ENCODE results near the gene GLIS1.
A peak's percentile ranks its signal among the peaks of the same experiment; 100 is the strongest.

Gene GLIS1

GRCh38 chr1:53478502-53478818, 260.5 kb downstream of the GLIS1 start:
- Histone ChIP-seq H3K9me3 (ENCODE audit: control insufficient read depth in 5 of 5, low read length in 5 of 5) (no peaks in the 10 kb centered on the region), H3K4me1 (ENCODE audit: control insufficient read depth in 5 of 5, insufficient read depth in 5 of 5, low read length in 5 of 5) (no peaks in the 10 kb centered on the region), H3K27me3 (ENCODE audit: control insufficient read depth in 5 of 5, insufficient read depth in 4 of 5, low read length in 5 of 5) (peaks cover 0 to 25% (median 9%) of the 10 kb centered on the region in 5 donors), H3K4me3 (ENCODE audit: low read depth in 1 of 5, low read length in 5 of 5) (no peak overlapping the region), H3K27ac (ENCODE audit: low read depth, low read length) (no peak overlapping the region), H3K36me3 (ENCODE audit: control insufficient read depth in 5 of 5, insufficient read depth in 5 of 5, low read length in 5 of 5) (no peaks in the 10 kb centered on the region), H3K9ac (ENCODE audit: low read length in 5 of 5) (no peak overlapping the region)

- Histone ChIP-seq H3K27ac (ENCODE audit: low read depth, low read length) (no peak overlapping the region), H3K4me3 (ENCODE audit: low read depth in 1 of 5, low read length in 5 of 5) (no peak overlapping the region), H3K4me1 (ENCODE audit: control insufficient read depth in 5 of 5, insufficient read depth in 5 of 5, low read length in 5 of 5) (no peaks in the 10 kb centered on the region), H3K9ac (ENCODE audit: low read length in 5 of 5) (no peak overlapping the region), H3K9me3 (ENCODE audit: control insufficient read depth in 5 of 5, low read length in 5 of 5) (no peaks in the 10 kb centered on the region), H3K36me3 (ENCODE audit: control insufficient read depth in 5 of 5, insufficient read depth in 5 of 5, low read length in 5 of 5) (no peaks in the 10 kb centered on the region), H3K27me3 (ENCODE audit: control insufficient read depth in 5 of 5, insufficient read depth in 4 of 5, low read length in 5 of 5) (peaks cover 0 to 24% (median 9%) of the 10 kb centered on the region in 5 donors)
Observed at GRCh38 chr1:53477651-53478501, 261.1 kb downstream of the GLIS1 start.

GRCh38 chr1:53476579-53476978, 262.4 kb downstream of the GLIS1 start:
- Histone ChIP-seq H3K27me3 (ENCODE audit: control insufficient read depth in 5 of 5, insufficient read depth in 4 of 5, low read length in 5 of 5) (peaks cover 0 to 21% (median 9%) of the 10 kb centered on the region in 5 donors), H3K9ac (ENCODE audit: low read length in 5 of 5) (no peak overlapping the region), H3K4me1 (ENCODE audit: control insufficient read depth in 5 of 5, insufficient read depth in 5 of 5, low read length in 5 of 5) (no peaks in the 10 kb centered on the region), H3K27ac (ENCODE audit: low read depth, low read length) (no peak overlapping the region), H3K9me3 (ENCODE audit: control insufficient read depth in 5 of 5, low read length in 5 of 5) (no peaks in the 10 kb centered on the region), H3K4me3 (ENCODE audit: low read depth in 1 of 5, low read length in 5 of 5) (no peak overlapping the region), H3K36me3 (ENCODE audit: control insufficient read depth in 5 of 5, insufficient read depth in 5 of 5, low read length in 5 of 5) (no peaks in the 10 kb centered on the region)

GRCh38 chr1:53475664-53476063, 263.3 kb downstream of the GLIS1 start:
- no peak overlapping the region for H3K9ac ChIP-seq (ENCODE audit: low read length in 5 of 5)
- H3K27me3 ChIP-seq (ENCODE audit: control insufficient read depth in 5 of 5, insufficient read depth in 4 of 5, low read length in 5 of 5), result peaks cover 0 to 21% (median 6%) of the 10 kb centered on the region in 5 donors
- H3K36me3 ChIP-seq (ENCODE audit: control insufficient read depth in 5 of 5, insufficient read depth in 5 of 5, low read length in 5 of 5), result no peaks in the 10 kb centered on the region
- H3K4me1 ChIP-seq (ENCODE audit: control insufficient read depth in 5 of 5, insufficient read depth in 5 of 5, low read length in 5 of 5), result peaks cover 0 to 1% (median under 1%) of the 10 kb centered on the region in 5 donors
- H3K27ac ChIP-seq (ENCODE audit: low read depth, low read length), result no peak overlapping the region
- H3K9me3 ChIP-seq (ENCODE audit: control insufficient read depth in 5 of 5, low read length in 5 of 5), result no peaks in the 10 kb centered on the region
- no peak overlapping the region for H3K4me3 ChIP-seq (ENCODE audit: low read depth in 1 of 5, low read length in 5 of 5)

- Histone ChIP-seq H3K4me3 (ENCODE audit: low read depth in 1 of 5, low read length in 5 of 5) (no peak overlapping the region), H3K27ac (ENCODE audit: low read depth, low read length) (no peak overlapping the region), H3K36me3 (ENCODE audit: control insufficient read depth in 5 of 5, insufficient read depth in 5 of 5, low read length in 5 of 5) (no peaks in the 10 kb centered on the region), H3K27me3 (ENCODE audit: control insufficient read depth in 5 of 5, insufficient read depth in 4 of 5, low read length in 5 of 5) (peaks cover 0 to 21% (median 6%) of the 10 kb centered on the region in 5 donors), H3K9me3 (ENCODE audit: control insufficient read depth in 5 of 5, low read length in 5 of 5) (no peaks in the 10 kb centered on the region), H3K9ac (ENCODE audit: low read length in 5 of 5) (no peak overlapping the region), H3K4me1 (ENCODE audit: control insufficient read depth in 5 of 5, insufficient read depth in 5 of 5, low read length in 5 of 5) (peaks cover 0 to 7% (median 6%) of the 10 kb centered on the region in 5 donors)
Observed at GRCh38 chr1:53473463-53473862, 265.5 kb downstream of the GLIS1 start.

- Histone ChIP-seq H3K4me3 (ENCODE audit: low read depth in 1 of 5, low read length in 5 of 5) (no peak overlapping the region), H3K9me3 (ENCODE audit: control insufficient read depth in 5 of 5, low read length in 5 of 5) (no peaks in the 10 kb centered on the region), H3K4me1 (ENCODE audit: control insufficient read depth in 5 of 5, insufficient read depth in 5 of 5, low read length in 5 of 5) (peaks cover 0 to 7% (median 6%) of the 10 kb centered on the region in 5 donors), H3K36me3 (ENCODE audit: control insufficient read depth in 5 of 5, insufficient read depth in 5 of 5, low read length in 5 of 5) (no peaks in the 10 kb centered on the region), H3K27ac (ENCODE audit: low read depth, low read length) (no peak overlapping the region), H3K27me3 (ENCODE audit: control insufficient read depth in 5 of 5, insufficient read depth in 4 of 5, low read length in 5 of 5) (peaks cover 0 to 4% (median 0%) of the 10 kb centered on the region in 5 donors), H3K9ac (ENCODE audit: low read length in 5 of 5) (no peak overlapping the region)
Observed at GRCh38 chr1:53471000-53471399, 268.0 kb downstream of the GLIS1 start.

- Histone ChIP-seq H3K4me3 (ENCODE audit: low read depth in 1 of 5, low read length in 5 of 5) (peak overlapping the region in 4 of 5 donors; percentile 5 to 61 (median 35)), H3K36me3 (ENCODE audit: control insufficient read depth in 5 of 5, insufficient read depth in 5 of 5, low read length in 5 of 5) (no peaks in the 10 kb centered on the region), H3K9me3 (ENCODE audit: control insufficient read depth in 5 of 5, low read length in 5 of 5) (no peaks in the 10 kb centered on the region), H3K9ac (ENCODE audit: low read length in 5 of 5) (no peak overlapping the region), H3K4me1 (ENCODE audit: control insufficient read depth in 5 of 5, insufficient read depth in 5 of 5, low read length in 5 of 5) (peaks cover 0 to 7% (median 6%) of the 10 kb centered on the region in 5 donors), H3K27ac (ENCODE audit: low read depth, low read length) (no peak overlapping the region), H3K27me3 (ENCODE audit: control insufficient read depth in 5 of 5, insufficient read depth in 4 of 5, low read length in 5 of 5) (no peaks in the 10 kb centered on the region)
Observed at GRCh38 chr1:53470584-53470983, 268.4 kb downstream of the GLIS1 start.

- Histone ChIP-seq H3K9me3 (ENCODE audit: control insufficient read depth in 5 of 5, low read length in 5 of 5) (no peaks in the 10 kb centered on the region), H3K4me1 (ENCODE audit: control insufficient read depth in 5 of 5, insufficient read depth in 5 of 5, low read length in 5 of 5) (peaks cover 0 to 7% (median 6%) of the 10 kb centered on the region in 5 donors), H3K27ac (ENCODE audit: low read depth, low read length) (no peak overlapping the region), H3K9ac (ENCODE audit: low read length in 5 of 5) (no peak overlapping the region), H3K4me3 (ENCODE audit: low read depth in 1 of 5, low read length in 5 of 5) (peak overlapping the region in 4 of 5 donors; percentile 5 to 61 (median 35)), H3K36me3 (ENCODE audit: control insufficient read depth in 5 of 5, insufficient read depth in 5 of 5, low read length in 5 of 5) (no peaks in the 10 kb centered on the region), H3K27me3 (ENCODE audit: control insufficient read depth in 5 of 5, insufficient read depth in 4 of 5, low read length in 5 of 5) (no peaks in the 10 kb centered on the region)
Observed at GRCh38 chr1:53470155-53470554, 268.8 kb downstream of the GLIS1 start.

GRCh38 chr1:53469373-53469772, 269.6 kb downstream of the GLIS1 start:
- H3K27ac ChIP-seq (ENCODE audit: low read depth, low read length), result no peak overlapping the region
- no peaks in the 10 kb centered on the region for H3K36me3 ChIP-seq (ENCODE audit: control insufficient read depth in 5 of 5, insufficient read depth in 5 of 5, low read length in 5 of 5)
- no peaks in the 10 kb centered on the region for H3K27me3 ChIP-seq (ENCODE audit: control insufficient read depth in 5 of 5, insufficient read depth in 4 of 5, low read length in 5 of 5)
- no peak overlapping the region for H3K4me3 ChIP-seq (ENCODE audit: low read depth in 1 of 5, low read length in 5 of 5)
- H3K4me1 ChIP-seq (ENCODE audit: control insufficient read depth in 5 of 5, insufficient read depth in 5 of 5, low read length in 5 of 5), result peaks cover 0 to 7% (median 6%) of the 10 kb centered on the region in 5 donors
- H3K9me3 ChIP-seq (ENCODE audit: control insufficient read depth in 5 of 5, low read length in 5 of 5), result no peaks in the 10 kb centered on the region
- no peak overlapping the region for H3K9ac ChIP-seq (ENCODE audit: low read length in 5 of 5)

GRCh38 chr1:53468374-53468773, 270.6 kb downstream of the GLIS1 start:
- Histone ChIP-seq H3K27me3 (ENCODE audit: control insufficient read depth in 5 of 5, insufficient read depth in 4 of 5, low read length in 5 of 5) (no peaks in the 10 kb centered on the region), H3K9ac (ENCODE audit: low read length in 5 of 5) (no peak overlapping the region), H3K4me1 (ENCODE audit: control insufficient read depth in 5 of 5, insufficient read depth in 5 of 5, low read length in 5 of 5) (peaks cover 0 to 7% (median 6%) of the 10 kb centered on the region in 5 donors), H3K4me3 (ENCODE audit: low read depth in 1 of 5, low read length in 5 of 5) (no peak overlapping the region), H3K36me3 (ENCODE audit: control insufficient read depth in 5 of 5, insufficient read depth in 5 of 5, low read length in 5 of 5) (no peaks in the 10 kb centered on the region), H3K27ac (ENCODE audit: low read depth, low read length) (no peak overlapping the region), H3K9me3 (ENCODE audit: control insufficient read depth in 5 of 5, low read length in 5 of 5) (no peaks in the 10 kb centered on the region)

All from subcutaneous abdominal adipose tissue (tissue), 5 donors.